A549 (cell line): ENCODE data around the gene MUC20. TPM values are rescaled to one million over a fixed set of nuclear protein-coding genes. Genes with fewer than 3 reads are reported as not detected.
"Not testable (repeated sequence)": the region's sequence is repeated elsewhere in the genome, so short reads cannot be mapped to it uniquely, and the experiment has no call there.

Source experiments
- ATAC-seq, 2 experiments: fragments of 200-7000 bp in 1 of 2; fragments of >200 bp in 1 of 2; cut with Nextera tagmentation in 1 of 2; cut with Tn5 transposase in 1 of 2; 3 replicates each; pipeline versions ENCODE4 v1.8.0 to v1.9.1; 2018 to 2020; ENCODE audit warnings: mild to moderate bottlenecking in 1 of 2, moderate library complexity in 1 of 2
- CTCF ChIA-PET: fragments of 300-600 bp; sonication (Branson Sonifier 250); formaldehyde crosslinking; extraction: SDS; loops from one replicate; lab custom pipeline; 2021; ENCODE audit warnings: antibody characterized with exemption, inconsistent platforms; lab: Yijun Ruan, JAX
- POLR2A ChIA-PET: fragments of 350-600 bp; formaldehyde crosslinking; extraction: SDS; loops from one replicate; lab custom pipeline; 2021; ENCODE audit warnings: antibody characterized with exemption, inconsistent platforms; lab: Yijun Ruan, JAX
- DNase-seq, 2 experiments: peaks; one replicate each; pipeline versions ENCODE4 v3.0.0 to v3.0.0-alpha.2; 2011 to 2016; ENCODE audit warnings: low read depth in 1 of 2, low spot score in 1 of 2
- FAIRE-seq: peaks from 2 replicates; lab custom pipeline; 2011; peaks lifted over from hg19 to GRCh38; lab: Jason Lieb, UNC
- H3K27ac ChIP-seq, 2 experiments: fragments of >200 bp; sonication (Bioruptor Twin); formaldehyde crosslinking; 3 replicates each; pipeline ENCODE4 v1.5.1; 2016 to 2017
- H3K4me1 ChIP-seq: fragments of >200 bp; sonication (Bioruptor Twin); formaldehyde crosslinking; 3 replicates; pipeline ENCODE4 v1.6.1; 2016
- H3K4me2 ChIP-seq: fragments of >200 bp; sonication (Bioruptor Twin); formaldehyde crosslinking; 3 replicates; pipeline ENCODE4 v1.6.1; 2016
- H3K4me3 ChIP-seq: fragments of >200 bp; sonication (Bioruptor Twin); formaldehyde crosslinking; 3 replicates; pipeline ENCODE4 v1.5.1; 2016
- H3K9me3 ChIP-seq: fragments of >200 bp; sonication (Bioruptor Twin); formaldehyde crosslinking; 3 replicates; pipeline ENCODE4 v1.6.1; 2016
- BHLHE40 ChIP-seq: IDR thresholded peaks from 2 replicates; pipeline ENCODE4 v1.6.1; 2012; ENCODE audit warnings: low read depth, low read length, inconsistent platforms
- CHD2 ChIP-seq: fragments of 150-350 bp; IDR thresholded peaks from 2 replicates; pipeline ENCODE4 v1.6.1; 2014; ENCODE audit warnings: low read length; ENCODE audit not compliant: partially characterized antibody
- CHD4 ChIP-seq: fragments of 200-600 bp; sonication (generic); IDR thresholded peaks from 2 replicates; pipeline ENCODE4 v1.6.1; 2016; ENCODE audit warnings: antibody characterized with exemption, mild to moderate bottlenecking, borderline replicate concordance
- CTCF ChIP-seq: fragments of >200 bp; sonication (Bioruptor Twin); formaldehyde crosslinking; IDR thresholded peaks from 3 replicates; pipeline ENCODE4 v1.5.1; 2016
- EP300 ChIP-seq, 2 experiments: fragments of >200 bp; sonication (Bioruptor Twin); formaldehyde crosslinking; IDR thresholded peaks; 2 replicates in 1 of 2; 3 replicates in 1 of 2; pipeline ENCODE4 v1.6.1; 2016 to 2017
- FOSB ChIP-seq: fragments of 250-450 bp; sonication (Bioruptor Pico); IDR thresholded peaks from 2 replicates; pipeline ENCODE4 v1.5.0; 2020; ENCODE audit warnings: mild to moderate bottlenecking, moderate library complexity
- FOXS1 ChIP-seq: fragments of 250-450 bp; sonication (Bioruptor Pico); IDR thresholded peaks from 2 replicates; pipeline ENCODE4 v1.5.0; 2020; ENCODE audit warnings: mild to moderate bottlenecking, moderate library complexity
- HES2 ChIP-seq: fragments of >200 bp; sonication (Bioruptor Twin); formaldehyde crosslinking; IDR thresholded peaks from 2 replicates; pipeline ENCODE4 v1.6.1; 2016
- HMGXB4 ChIP-seq: fragments of 250-450 bp; sonication (Bioruptor Pico); IDR thresholded peaks from 2 replicates; pipeline ENCODE4 v1.5.0; 2021; ENCODE audit warnings: mild to moderate bottlenecking, moderate library complexity, borderline replicate concordance
- JUN ChIP-seq, 2 experiments: fragments of >200 bp; sonication (Bioruptor Twin); formaldehyde crosslinking; IDR thresholded peaks; 2 replicates in 1 of 2; 3 replicates in 1 of 2; pipeline ENCODE4 v1.6.1; 2016 to 2017
- KDM1A ChIP-seq: fragments of 200-600 bp; sonication (generic); IDR thresholded peaks from 2 replicates; pipeline ENCODE4 v1.6.1; 2016; ENCODE audit warnings: low read depth, mild to moderate bottlenecking
- NFE2L2 ChIP-seq: fragments of 150-350 bp; conservative IDR thresholded peaks from 2 replicates; pipeline ENCODE4 v1.6.1; 2014; ENCODE audit warnings: low read length
- NR3C1 ChIP-seq: fragments of >200 bp; sonication (Bioruptor Twin); formaldehyde crosslinking; IDR thresholded peaks from 3 replicates; pipeline ENCODE4 v1.6.1; 2017
- PBX3 ChIP-seq: IDR thresholded peaks from 2 replicates; pipeline ENCODE4 v1.6.1; 2012
- POLR2AphosphoS2 ChIP-seq: conservative IDR thresholded peaks from 2 replicates; pipeline ENCODE4 v1.6.1; 2012; ENCODE audit warnings: low read length, improper control_type of control experiment, inconsistent platforms
- RAD21 ChIP-seq, 2 experiments: fragments of >200 bp in 1 of 2; sonication (Bioruptor Twin) in 1 of 2; formaldehyde crosslinking in 1 of 2; IDR thresholded peaks in 1 of 2; conservative IDR thresholded peaks in 1 of 2; 2 replicates in 1 of 2; 3 replicates in 1 of 2; pipeline ENCODE4 v1.6.1; 2012 to 2018; ENCODE audit warnings: inconsistent platforms in 1 of 2
- WGBS: methylation state at CpG from one replicate; pipeline ENCODE4 v1.1.6; 2017; ENCODE audit errors: missing lambda C conversion rate; 5-methylcytosine and 5-hydroxymethylcytosine counted together
- polyA plus RNA-seq, 4 experiments: library from polyadenylated mRNA; depleted of rRNA in 3 of 4; stranded (reverse); fragments of >200 nt; fragmentation: RNase III in 1 of 4; extraction: RNeasy Plus Mini Kit Qiagen cat#74134 plus additional on column Dnase treatment in 1 of 4; gene quantifications; 2 replicates in 3 of 4; 3 replicates in 1 of 4; pipeline ENCODE4 v1.2.3, GENCODE V29; 2011 to 2017

Gene MUC20
- polyA plus RNA-seq, 2 of the 4 experiments (the other 2 are of a cell fraction) = 0.44 to 0.87 TPM

GRCh38 chr3:195748661-195749060, 27.9 kb downstream of the MUC20 start (continued):
- TF ChIP-seq HES2 (no peak), BHLHE40 (no peak), CTCF (no peak), NR3C1 (no peak), CHD4 (no peak), FOSB (CRISPR knock-in tag) (no peak)

GRCh38 chr3:195749101-195749500, 28.3 kb downstream of the MUC20 start:
- peak; percentile 80 for FAIRE-seq
- ATAC-seq, POLR2A ChIA-PET, H3K9me3 ChIP-seq, H3K4me2 ChIP-seq, DNase-seq, H3K4me3 ChIP-seq, H3K4me1 ChIP-seq, H3K27ac ChIP-seq: not testable (repeated sequence)
- CTCF ChIA-PET = interaction anchor here (1.4 kb wide), 1 partner anchor 12 kb away, joined by 4 read pairs; no protein-coding TSS in a partner anchor
- WGBS = 71% methylated on average over 5 of the region's 5 CpGs

- POLR2A ChIA-PET = no interaction called here
- Histone ChIP-seq H3K9me3 (no peaks in the 10 kb centered on the region), H3K27ac (no peak overlapping the region), H3K4me3 (no peak overlapping the region), H3K4me2 (no peak overlapping the region), H3K4me1 (no peaks in the 10 kb centered on the region)
- CTCF ChIA-PET = no interaction called here
- WGBS = 67% methylated on average over 14 of the region's 30 CpGs
- no peak for DNase-seq
- FAIRE-seq = no peak
- TF ChIP-seq HMGXB4 (CRISPR knock-in tag) = no peak
- TF ChIP-seq PBX3 = no peak
- TF ChIP-seq POLR2AphosphoS2 = no peak
- no peak for TF ChIP-seq EP300 (IDR thresholded peaks at IDR 0.05)
- TF ChIP-seq FOXS1 (CRISPR knock-in tag) = no peak
- TF ChIP-seq CHD2 = no peak
- TF ChIP-seq NR3C1 = no peak
- no peak for TF ChIP-seq JUN (IDR thresholded peaks at IDR 0.05)
- TF ChIP-seq RAD21 (conservative IDR thresholded peaks at IDR 0.05 in 1 of 2, IDR thresholded peaks at IDR 0.05 in 1 of 2) = no peak
- no peak for TF ChIP-seq KDM1A
- TF ChIP-seq NFE2L2 = no peak
- ATAC-seq = no peak
These were observed 30.2 kb downstream of the MUC20 start for GRCh38 chr3:195750797-195751520.
